Measurements from ENCODE around the gene ANKRD33B. TPM values are rescaled to one million over a fixed set of nuclear protein-coding genes. Genes with fewer than 3 reads are reported as not detected.
A peak's percentile ranks its signal among the peaks of the same experiment; 100 is the strongest.

The ANKRD33B gene
- total RNA-seq, 2 experiments from 2014 or later = 4.4 to 4.8 TPM

- Mint-ChIP-seq H3K36me3 (peaks cover 21% of the 10 kb centered on the region), H3K4me1 (no peaks in the 10 kb centered on the region), H3K9me3 (peaks cover 2% of the 10 kb centered on the region), H3K27ac (no peak overlapping the region), H3K4me3 (no peak overlapping the region), H3K27me3 (no peaks in the 10 kb centered on the region)
- ATAC-seq (ENCODE audit: low read depth) = no peak
- POLR2A ChIA-PET = no interaction called here
- no peak for DNase-seq
Observed at GRCh38 chr5:10680876-10681481, 117.1 kb downstream of the ANKRD33B start.

DNA sequence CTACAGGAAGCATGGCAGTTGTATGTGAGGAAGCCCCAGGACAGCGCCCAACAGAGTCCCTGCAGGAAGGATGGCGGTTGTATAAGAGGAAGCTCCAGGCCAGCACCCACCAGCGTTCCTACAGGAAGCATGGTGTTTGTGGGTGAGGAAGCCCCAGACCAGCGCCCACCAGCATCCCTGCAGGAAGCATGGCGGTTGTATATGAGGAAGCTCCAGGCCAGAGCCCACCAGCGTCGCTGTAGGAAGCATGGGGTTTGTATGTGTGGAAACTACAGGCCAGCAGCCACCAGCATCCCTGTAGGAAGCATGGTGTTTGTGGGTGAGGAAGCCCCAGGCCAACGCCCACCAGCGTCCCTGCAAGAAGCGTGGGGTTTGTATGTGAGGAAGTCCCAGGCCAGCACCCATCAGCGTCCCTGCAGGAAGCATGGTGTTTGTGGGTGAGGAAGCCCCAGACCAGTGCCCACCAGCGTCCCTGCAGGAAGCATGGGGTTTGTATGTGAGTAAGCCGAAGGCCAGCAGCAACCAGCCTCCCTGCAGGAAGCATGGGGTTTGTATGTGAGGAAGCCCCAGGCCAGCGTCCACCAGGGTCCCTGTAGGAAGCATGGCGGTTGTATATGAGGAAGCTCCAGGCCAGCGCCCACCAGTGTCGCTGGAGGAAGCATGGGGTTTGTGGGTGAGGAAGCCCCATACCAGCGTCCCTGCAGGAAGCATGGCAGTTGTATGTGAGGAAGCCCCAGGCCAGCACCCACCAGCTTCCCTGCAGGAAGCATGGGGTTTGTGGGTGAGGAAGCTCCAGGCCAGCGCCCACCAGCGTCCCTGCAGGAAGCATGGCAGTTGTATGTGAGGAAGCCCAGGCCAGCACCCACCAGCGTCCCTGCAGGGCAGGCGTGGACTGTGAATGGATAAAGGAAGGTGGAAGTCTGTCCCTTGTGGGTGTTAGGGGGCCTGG lies 118.1 kb downstream of the ANKRD33B start:
- H3K4me3 Mint-ChIP-seq = no peak overlapping the region
- no peak overlapping the region for H3K27ac Mint-ChIP-seq
- no peak for DNase-seq
- ATAC-seq (ENCODE audit: low read depth) = no peak
- H3K4me1 Mint-ChIP-seq = no peaks in the 10 kb centered on the region
- H3K36me3 Mint-ChIP-seq = peaks cover 18% of the 10 kb centered on the region
- POLR2A ChIA-PET = no interaction called here
- no peaks in the 10 kb centered on the region for H3K27me3 Mint-ChIP-seq
- peaks cover 1% of the 10 kb centered on the region for H3K9me3 Mint-ChIP-seq

DNA sequence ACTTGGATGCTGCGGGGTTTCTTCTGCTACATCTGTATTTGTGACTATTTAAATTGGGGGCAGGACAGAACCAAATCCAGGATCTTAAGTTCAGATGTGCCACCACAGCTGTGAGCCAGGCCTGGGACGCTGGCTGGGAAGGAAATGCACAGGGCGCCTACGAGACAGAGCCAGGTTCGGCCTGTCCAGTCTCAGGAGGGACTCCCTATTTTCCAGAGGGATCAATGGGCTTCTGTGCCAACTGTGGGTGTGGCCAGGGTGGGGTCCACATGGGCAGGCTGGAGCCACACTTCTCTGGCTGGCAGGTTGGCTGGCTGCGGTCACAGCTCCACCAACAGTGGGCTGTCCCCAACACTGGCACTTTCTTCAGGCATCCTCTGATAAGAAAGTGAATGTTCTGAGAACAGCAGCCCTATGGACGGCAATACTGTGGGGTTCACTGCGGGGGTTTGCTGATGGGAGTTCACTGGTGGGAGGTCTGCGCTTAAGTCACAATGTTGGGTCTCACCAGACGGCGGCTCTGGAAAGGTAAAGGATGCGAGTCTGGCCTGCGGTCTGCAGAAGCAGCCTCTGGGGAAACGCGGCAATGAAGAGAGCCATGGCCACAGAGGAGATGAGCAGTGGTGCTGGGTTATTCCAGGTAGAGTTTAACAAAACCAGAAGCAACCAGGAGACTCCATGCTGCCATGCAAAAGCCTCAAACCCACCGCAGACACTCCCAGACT lies 119.1 kb downstream of the ANKRD33B start:
- no peaks in the 10 kb centered on the region for H3K4me1 Mint-ChIP-seq
- H3K4me3 Mint-ChIP-seq = no peak overlapping the region
- no peak for DNase-seq
- ATAC-seq (ENCODE audit: low read depth) = no peak
- H3K36me3 Mint-ChIP-seq = peaks cover 10% of the 10 kb centered on the region
- POLR2A ChIA-PET = no interaction called here
- no peaks in the 10 kb centered on the region for H3K9me3 Mint-ChIP-seq
- H3K27ac Mint-ChIP-seq = peak overlapping the region; percentile 2
- no peaks in the 10 kb centered on the region for H3K27me3 Mint-ChIP-seq

DNA sequence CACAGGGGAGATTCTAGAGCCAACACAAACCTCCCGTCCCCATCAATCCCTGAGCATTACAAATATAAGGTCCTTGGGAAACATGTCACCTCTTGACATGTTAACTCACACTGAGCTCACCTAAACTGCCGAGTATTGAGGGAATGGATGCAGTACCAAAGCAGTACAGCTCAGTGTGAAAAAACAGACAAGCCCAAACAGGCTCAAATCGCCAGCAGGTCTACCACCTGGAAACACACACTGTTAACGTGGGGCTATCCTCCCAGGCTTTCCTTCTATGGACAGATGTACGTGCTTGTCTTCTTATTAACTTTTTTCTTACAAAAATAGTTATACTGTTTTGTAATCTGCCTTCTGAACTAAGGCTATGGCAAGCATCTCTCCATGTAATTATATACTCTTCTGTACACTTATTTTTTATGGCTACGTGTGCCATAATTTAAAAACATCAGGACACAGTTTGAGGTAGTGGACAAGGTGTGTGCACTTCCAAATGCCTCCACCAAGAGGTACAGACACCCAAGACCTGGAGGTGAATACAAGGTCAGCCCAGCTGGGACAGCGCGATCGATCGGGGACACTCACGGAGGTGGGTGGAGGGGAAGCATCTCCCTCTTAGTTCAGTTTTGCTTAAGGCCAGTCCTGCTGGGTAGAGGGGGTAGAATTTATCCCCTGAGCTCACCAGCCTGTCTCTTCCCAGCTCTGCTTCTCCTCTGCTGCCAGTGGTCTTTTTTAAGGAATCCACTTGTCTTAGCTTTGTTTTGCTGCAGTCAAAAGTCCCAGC lies 120.6 kb downstream of the ANKRD33B start:
- H3K36me3 Mint-ChIP-seq = peaks cover 11% of the 10 kb centered on the region
- no peaks in the 10 kb centered on the region for H3K9me3 Mint-ChIP-seq
- no peaks in the 10 kb centered on the region for H3K27me3 Mint-ChIP-seq
- no peak overlapping the region for H3K4me3 Mint-ChIP-seq
- H3K4me1 Mint-ChIP-seq = no peaks in the 10 kb centered on the region
- no peak overlapping the region for H3K27ac Mint-ChIP-seq
- no peak for DNase-seq
- no peak for ATAC-seq (ENCODE audit: low read depth)
- POLR2A ChIA-PET = no interaction called here

DNA sequence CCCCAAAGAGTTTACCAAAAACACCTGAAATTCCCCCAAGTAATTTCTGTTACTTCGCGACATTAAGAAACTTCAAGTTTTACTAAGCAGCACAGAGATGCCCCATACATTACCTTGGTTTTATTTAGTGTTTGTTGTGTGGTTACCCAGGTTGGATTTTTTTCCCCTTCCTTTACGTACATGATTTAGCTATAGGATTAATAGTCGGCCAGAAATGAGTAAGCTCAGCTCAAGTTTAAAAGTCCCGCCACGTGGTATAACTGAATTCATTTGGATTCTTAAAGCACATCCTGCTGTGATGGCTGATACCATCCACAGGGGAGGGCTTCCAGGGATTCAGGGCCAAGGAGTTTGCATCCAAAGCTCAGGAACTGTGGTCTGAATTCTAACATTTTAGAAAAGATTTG lies 121.2 kb downstream of the ANKRD33B start:
- H3K27me3 Mint-ChIP-seq = no peaks in the 10 kb centered on the region
- ATAC-seq (ENCODE audit: low read depth) (no peak), DNase-seq (no peak)
- peaks cover 10% of the 10 kb centered on the region for H3K36me3 Mint-ChIP-seq
- no peak overlapping the region for H3K27ac Mint-ChIP-seq
- H3K9me3 Mint-ChIP-seq = no peaks in the 10 kb centered on the region
- H3K4me3 Mint-ChIP-seq = no peak overlapping the region
- POLR2A ChIA-PET = no interaction called here
- no peaks in the 10 kb centered on the region for H3K4me1 Mint-ChIP-seq

- H3K9me3 Mint-ChIP-seq = no peaks in the 10 kb centered on the region
- no peak for ATAC-seq (ENCODE audit: low read depth)
- DNase-seq = no peak
- peaks cover 1% of the 10 kb centered on the region for H3K4me1 Mint-ChIP-seq
- H3K27me3 Mint-ChIP-seq = no peaks in the 10 kb centered on the region
- H3K27ac Mint-ChIP-seq = no peak overlapping the region
- H3K4me3 Mint-ChIP-seq = no peak overlapping the region
- H3K36me3 Mint-ChIP-seq = peaks cover 4% of the 10 kb centered on the region
- POLR2A ChIA-PET = no interaction called here
Observed at GRCh38 chr5:10686890-10687289, 123.0 kb downstream of the ANKRD33B start.

GRCh38 chr5:10688651-10689171 lies 124.8 kb downstream of the ANKRD33B start:
- no peak for DNase-seq
- H3K4me3 Mint-ChIP-seq = no peak overlapping the region
- ATAC-seq (ENCODE audit: low read depth) = no peak
- H3K27me3 Mint-ChIP-seq = no peaks in the 10 kb centered on the region
- POLR2A ChIA-PET = no interaction called here
- peaks cover 1% of the 10 kb centered on the region for H3K36me3 Mint-ChIP-seq
- peaks cover 3% of the 10 kb centered on the region for H3K4me1 Mint-ChIP-seq
- H3K27ac Mint-ChIP-seq = no peak overlapping the region
- H3K9me3 Mint-ChIP-seq = no peaks in the 10 kb centered on the region

- no peaks in the 10 kb centered on the region for H3K27me3 Mint-ChIP-seq
- ATAC-seq (ENCODE audit: low read depth) (peak; percentile 52), DNase-seq (peak; percentile 50)
- no peaks in the 10 kb centered on the region for H3K9me3 Mint-ChIP-seq
- H3K27ac Mint-ChIP-seq = no peak overlapping the region
- H3K36me3 Mint-ChIP-seq = peaks cover 1% of the 10 kb centered on the region
- POLR2A ChIA-PET = no interaction called here
- H3K4me3 Mint-ChIP-seq = no peak overlapping the region
- H3K4me1 Mint-ChIP-seq = peaks cover 3% of the 10 kb centered on the region
Observed at GRCh38 chr5:10689391-10690081, 125.7 kb downstream of the ANKRD33B start.

DNA sequence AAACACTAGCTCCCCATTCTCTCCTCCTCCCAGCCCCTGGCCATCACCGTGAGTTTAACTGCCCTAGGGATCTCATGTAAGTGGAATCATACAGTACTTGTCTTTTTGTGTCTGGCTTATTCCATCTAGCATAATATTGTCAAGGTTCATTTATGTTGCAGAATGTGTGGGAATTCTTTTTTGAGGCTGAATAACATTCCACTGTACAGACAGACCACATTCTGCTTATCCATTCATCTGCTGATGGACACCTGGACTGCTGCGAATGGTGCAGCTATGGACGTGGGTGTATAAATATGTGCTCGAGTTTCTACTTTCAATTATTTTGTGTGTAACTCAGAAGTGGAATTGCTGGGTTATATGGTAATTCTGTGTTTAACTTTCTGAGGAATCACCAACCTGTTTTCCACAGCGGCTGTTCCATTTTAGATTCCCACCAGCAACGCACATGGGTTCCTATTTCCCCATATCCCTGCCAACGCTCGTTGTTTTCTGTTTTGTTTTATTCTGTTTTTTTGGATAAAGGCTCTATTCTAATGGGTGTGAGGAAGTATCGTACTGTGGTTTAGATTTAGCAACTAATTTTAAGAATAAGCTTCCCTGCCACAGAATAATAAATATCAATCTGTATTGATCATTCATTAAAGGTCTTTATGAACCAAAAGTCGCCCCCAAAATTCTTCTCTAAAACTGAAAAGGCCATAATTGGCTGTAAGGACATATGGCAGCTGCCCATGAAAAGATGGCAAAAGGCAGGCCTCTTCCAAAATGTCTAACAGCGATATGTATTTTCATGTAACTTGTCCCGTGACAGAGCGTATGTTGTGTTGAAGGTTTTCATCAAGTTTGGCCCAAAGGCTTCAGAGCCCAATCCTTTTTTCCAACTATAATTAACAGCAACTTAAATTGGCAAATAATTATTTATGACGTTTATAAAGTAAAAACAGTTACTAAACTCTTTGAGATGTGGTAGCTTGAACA lies 126.9 kb downstream of the ANKRD33B start:
- Mint-ChIP-seq H3K27me3 (no peaks in the 10 kb centered on the region), H3K4me3 (no peak overlapping the region), H3K36me3 (peaks cover 1% of the 10 kb centered on the region), H3K4me1 (peaks cover 3% of the 10 kb centered on the region), H3K27ac (no peak overlapping the region), H3K9me3 (no peaks in the 10 kb centered on the region)
- DNase-seq (no peak), ATAC-seq (ENCODE audit: low read depth) (no peak)
- POLR2A ChIA-PET = no interaction called here

- peaks cover 11% of the 10 kb centered on the region for H3K4me1 Mint-ChIP-seq
- DNase-seq (no peak), ATAC-seq (ENCODE audit: low read depth) (no peak)
- no peaks in the 10 kb centered on the region for H3K27me3 Mint-ChIP-seq
- no peak overlapping the region for H3K4me3 Mint-ChIP-seq
- H3K27ac Mint-ChIP-seq = no peak overlapping the region
- no peaks in the 10 kb centered on the region for H3K9me3 Mint-ChIP-seq
- H3K36me3 Mint-ChIP-seq = peaks cover 3% of the 10 kb centered on the region
- POLR2A ChIA-PET = no interaction called here
Observed at GRCh38 chr5:10691826-10692785, 128.2 kb downstream of the ANKRD33B start.

- H3K4me3 Mint-ChIP-seq = no peak overlapping the region
- H3K4me1 Mint-ChIP-seq = peaks cover 18% of the 10 kb centered on the region
- DNase-seq (no peak), ATAC-seq (ENCODE audit: low read depth) (no peak)
- peaks cover 1% of the 10 kb centered on the region for H3K36me3 Mint-ChIP-seq
- H3K27ac Mint-ChIP-seq = no peak overlapping the region
- POLR2A ChIA-PET = no interaction called here
- H3K27me3 Mint-ChIP-seq = no peaks in the 10 kb centered on the region
- no peaks in the 10 kb centered on the region for H3K9me3 Mint-ChIP-seq
Observed at GRCh38 chr5:10695055-10695649, 131.3 kb downstream of the ANKRD33B start.
